HepG2 (cell line): ENCODE measurements around the gene NFATC1.

ENCODE experiments used
- ELF4 ChIP-seq: sonication (generic); formaldehyde crosslinking; IDR thresholded peaks from 2 replicates; pipeline ENCODE4 v1.5.0; 2020; ENCODE audit warnings: missing genetic modification reagents, mild to moderate bottlenecking, moderate library complexity, borderline replicate concordance
- JUNB ChIP-seq: sonication (generic); formaldehyde crosslinking; IDR thresholded peaks from 2 replicates; pipeline ENCODE4 v1.8.0; 2022; ENCODE audit warnings: missing genetic modification reagents, mild to moderate bottlenecking, borderline replicate concordance
- SMAD1 ChIP-seq: sonication (generic); formaldehyde crosslinking; IDR thresholded peaks from 2 replicates; pipeline ENCODE4 v1.4.0; 2020; ENCODE audit warnings: missing genetic modification reagents, low read depth, mild to moderate bottlenecking, borderline replicate concordance
- TF ChIP-seq, protein P1 (sequence below): sonication (generic); formaldehyde crosslinking; IDR thresholded peaks from 2 replicates; pipeline ENCODE4 v1.5.0; 2020; ENCODE audit warnings: mild to moderate bottlenecking, missing genetic modification reagents, moderate library complexity

DNA sequence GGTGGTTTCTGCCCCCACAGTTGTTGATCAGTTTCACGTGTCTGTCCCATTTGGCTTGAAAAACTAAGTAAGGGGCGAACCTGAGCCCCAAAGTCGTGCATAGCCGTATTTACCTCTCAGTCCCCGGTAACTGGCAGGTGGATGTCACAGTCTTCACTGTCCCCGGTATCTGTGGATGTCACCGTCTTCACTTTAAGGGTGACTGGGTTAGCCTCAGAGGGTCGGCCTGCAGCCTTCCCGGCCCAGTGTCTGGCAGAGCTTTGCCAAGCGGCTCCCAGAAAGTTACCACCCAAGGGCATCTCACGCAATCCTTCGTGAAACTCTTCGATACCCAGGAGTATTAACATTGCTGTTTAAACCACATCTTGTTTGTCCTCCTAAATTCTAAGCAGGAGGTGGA, 158.6 kb downstream of the NFATC1 start:
- TF ChIP-seq SMAD1 = no peak
- TF ChIP-seq, protein P1, sequence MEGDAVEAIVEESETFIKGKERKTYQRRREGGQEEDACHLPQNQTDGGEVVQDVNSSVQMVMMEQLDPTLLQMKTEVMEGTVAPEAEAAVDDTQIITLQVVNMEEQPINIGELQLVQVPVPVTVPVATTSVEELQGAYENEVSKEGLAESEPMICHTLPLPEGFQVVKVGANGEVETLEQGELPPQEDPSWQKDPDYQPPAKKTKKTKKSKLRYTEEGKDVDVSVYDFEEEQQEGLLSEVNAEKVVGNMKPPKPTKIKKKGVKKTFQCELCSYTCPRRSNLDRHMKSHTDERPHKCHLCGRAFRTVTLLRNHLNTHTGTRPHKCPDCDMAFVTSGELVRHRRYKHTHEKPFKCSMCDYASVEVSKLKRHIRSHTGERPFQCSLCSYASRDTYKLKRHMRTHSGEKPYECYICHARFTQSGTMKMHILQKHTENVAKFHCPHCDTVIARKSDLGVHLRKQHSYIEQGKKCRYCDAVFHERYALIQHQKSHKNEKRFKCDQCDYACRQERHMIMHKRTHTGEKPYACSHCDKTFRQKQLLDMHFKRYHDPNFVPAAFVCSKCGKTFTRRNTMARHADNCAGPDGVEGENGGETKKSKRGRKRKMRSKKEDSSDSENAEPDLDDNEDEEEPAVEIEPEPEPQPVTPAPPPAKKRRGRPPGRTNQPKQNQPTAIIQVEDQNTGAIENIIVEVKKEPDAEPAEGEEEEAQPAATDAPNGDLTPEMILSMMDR (CRISPR knock-in tag) = no peak
- no peak for TF ChIP-seq ELF4
- TF ChIP-seq JUNB (CRISPR knock-in tag) = no peak
